ENCODE data around the gene ZNF219. TPM values are rescaled to one million over a fixed set of nuclear protein-coding genes. Genes with fewer than 3 reads are reported as not detected.

The ZNF219 gene
- total RNA-seq, 1 experiment from 2014 or later, result 16.6 TPM

DNA sequence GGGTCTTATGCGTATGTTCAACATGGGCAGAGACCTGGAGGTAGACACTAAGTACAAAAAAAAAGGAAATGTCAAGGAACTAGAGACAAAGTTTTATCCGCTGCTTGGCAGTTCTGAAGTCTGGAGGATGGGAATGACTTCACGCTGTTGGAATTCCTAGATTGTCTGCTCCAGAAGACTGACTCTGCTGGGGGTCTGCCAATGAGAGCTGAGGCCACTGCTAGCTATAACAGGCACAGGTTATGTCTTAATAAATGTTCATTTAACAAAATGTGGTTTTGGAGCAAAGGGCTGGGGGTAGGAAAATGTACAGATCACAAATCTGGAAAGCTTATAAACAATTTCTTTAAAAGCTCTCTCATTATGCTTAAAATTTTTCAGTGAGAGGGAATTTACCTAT, 35.0 kb downstream of the ZNF219 start (continued):
- TF ChIP-seq, protein P1, sequence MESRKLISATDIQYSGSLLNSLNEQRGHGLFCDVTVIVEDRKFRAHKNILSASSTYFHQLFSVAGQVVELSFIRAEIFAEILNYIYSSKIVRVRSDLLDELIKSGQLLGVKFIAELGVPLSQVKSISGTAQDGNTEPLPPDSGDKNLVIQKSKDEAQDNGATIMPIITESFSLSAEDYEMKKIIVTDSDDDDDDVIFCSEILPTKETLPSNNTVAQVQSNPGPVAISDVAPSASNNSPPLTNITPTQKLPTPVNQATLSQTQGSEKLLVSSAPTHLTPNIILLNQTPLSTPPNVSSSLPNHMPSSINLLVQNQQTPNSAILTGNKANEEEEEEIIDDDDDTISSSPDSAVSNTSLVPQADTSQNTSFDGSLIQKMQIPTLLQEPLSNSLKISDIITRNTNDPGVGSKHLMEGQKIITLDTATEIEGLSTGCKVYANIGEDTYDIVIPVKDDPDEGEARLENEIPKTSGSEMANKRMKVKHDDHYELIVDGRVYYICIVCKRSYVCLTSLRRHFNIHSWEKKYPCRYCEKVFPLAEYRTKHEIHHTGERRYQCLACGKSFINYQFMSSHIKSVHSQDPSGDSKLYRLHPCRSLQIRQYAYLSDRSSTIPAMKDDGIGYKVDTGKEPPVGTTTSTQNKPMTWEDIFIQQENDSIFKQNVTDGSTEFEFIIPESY (IDR thresholded peaks at IDR 0.05; ENCODE audit: extremely low read depth, insufficient replicate concordance, low read length), result no peak
- no peak for TF ChIP-seq RAD21 (IDR thresholded peaks at IDR 0.05; ENCODE audit: low read depth)
- no peak for TF ChIP-seq EGR1 (IDR thresholded peaks at IDR 0.05; ENCODE audit: low read depth)
- no peak for TF ChIP-seq FOSL1 (IDR thresholded peaks at IDR 0.05; ENCODE audit: low read depth)
- no peak for TF ChIP-seq POLR2A (IDR thresholded peaks at IDR 0.05; ENCODE audit: borderline replicate concordance, extremely low read depth, insufficient read depth, insufficient read length)
- TF ChIP-seq MAX (IDR thresholded peaks at IDR 0.05), result no peak

DNA sequence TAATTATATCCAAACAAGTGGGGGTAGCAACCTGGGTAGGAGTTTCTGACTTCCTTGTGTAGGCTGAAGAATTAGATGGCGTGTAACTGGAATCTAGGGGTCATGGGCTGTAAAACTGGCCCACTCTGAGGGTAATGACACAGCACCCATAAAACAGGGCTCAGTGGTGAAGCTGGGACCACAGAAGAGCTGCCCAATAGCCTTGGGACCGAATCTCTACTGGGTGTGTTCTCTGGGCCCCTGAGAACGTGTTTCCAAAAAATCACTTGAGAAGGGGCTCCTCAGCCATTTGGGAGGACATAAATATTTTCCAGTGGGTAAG, 37.1 kb downstream of the ZNF219 start:
- H3K4me3 ChIP-seq (replicated peaks in 1 of 2; ENCODE audit: low read depth in 1 of 2, low read length in 2 of 2), result no peak overlapping the region
- ChIA-PET POLR2A (no interaction called here), CTCF (interaction anchor here (1.5 kb wide), 1 partner anchor 47 kb away, joined by 4 read pairs; no protein-coding TSS in a partner anchor), RAD21 (ENCODE audit: low non-redundant PET in 1 of 2, low total read pairs in 2 of 2, uncharacterized antibody in 2 of 2, unreplicated experiment in 2 of 2) (no interaction called here)
- no peaks in the 10 kb centered on the region for H3K9me3 ChIP-seq (ENCODE audit: control insufficient read depth in 1 of 2, insufficient read depth in 1 of 2, low read depth in 1 of 2, low read length in 2 of 2)
- no peaks in the 10 kb centered on the region for H3K9me2 ChIP-seq (ENCODE audit: insufficient read depth)
- H3K27ac ChIP-seq (ENCODE audit: low read depth, low read length), result no peak overlapping the region
- no peak for ATAC-seq
- TF ChIP-seq CBX3 (IDR thresholded peaks at IDR 0.05; ENCODE audit: low read depth) (no peak), ZFX (IDR thresholded peaks at IDR 0.05) (no peak), REST (IDR thresholded peaks at IDR 0.05; ENCODE audit: low read depth) (no peak), EGR1 (IDR thresholded peaks at IDR 0.05; ENCODE audit: low read depth) (no peak), YY1 (IDR thresholded peaks at IDR 0.05; ENCODE audit: extremely low read depth, insufficient replicate concordance, low read depth, low read length) (no peak), EZH2 (IDR thresholded peaks at IDR 0.05) (no peak), ZNF274 (IDR thresholded peaks at IDR 0.05; ENCODE audit: low read depth, low read length) (no peak), ELF1 (IDR thresholded peaks at IDR 0.05; ENCODE audit: borderline replicate concordance, low read depth) (no peak), RAD21 (IDR thresholded peaks at IDR 0.05; ENCODE audit: low read depth) (no peak), SIN3A (IDR thresholded peaks at IDR 0.05; ENCODE audit: low read depth) (no peak), SP1 (IDR thresholded peaks at IDR 0.05; ENCODE audit: low read depth) (no peak), FOSL1 (IDR thresholded peaks at IDR 0.05; ENCODE audit: low read depth) (no peak)
- TF ChIP-seq, protein P2, sequence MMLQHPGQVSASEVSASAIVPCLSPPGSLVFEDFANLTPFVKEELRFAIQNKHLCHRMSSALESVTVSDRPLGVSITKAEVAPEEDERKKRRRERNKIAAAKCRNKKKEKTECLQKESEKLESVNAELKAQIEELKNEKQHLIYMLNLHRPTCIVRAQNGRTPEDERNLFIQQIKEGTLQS (IDR thresholded peaks at IDR 0.05), result no peak
- no peak for DNase-seq (ENCODE audit: low read depth, low spot score)
- no peak overlapping the region for H2AFZ ChIP-seq (ENCODE audit: low read depth, low read length, poor library complexity, severe bottlenecking)
- peaks cover 5% of the 10 kb centered on the region for H3K27me3 ChIP-seq (ENCODE audit: insufficient read depth, low read length)
- no peaks in the 10 kb centered on the region for H3K36me3 ChIP-seq (ENCODE audit: control insufficient read depth in 1 of 2, insufficient read depth in 2 of 2, low read length in 2 of 2)
- no peak overlapping the region for H3K4me2 ChIP-seq (ENCODE audit: low read length)
- no peaks in the 10 kb centered on the region for H4K20me1 ChIP-seq (ENCODE audit: insufficient read depth)
- H3K4me1 ChIP-seq (ENCODE audit: control insufficient read depth in 1 of 2, insufficient read depth in 2 of 2, low read length in 2 of 2), result no peaks in the 10 kb centered on the region
- no TSS peak for BruUV-seq (replicated peaks)
- H3K9ac ChIP-seq (ENCODE audit: low read length), result no peak overlapping the region
- intact Hi-C loops (cut with micrococcal nuclease), result no loop called here
- no peaks in the 10 kb centered on the region for H3K79me2 ChIP-seq (ENCODE audit: insufficient read depth, low read length)

Data from HCT116 (cell line).